Choroid plexus epithelial cell (primary cell): ENCODE results near the gene ALG2.

Experiments used
- DNase-seq: peaks from one replicate; pipeline ENCODE4 v3.0.0-alpha.2; 2010; ENCODE audit warnings: low read depth
- H3K4me3 ChIP-seq: 2 replicates; pipeline ENCODE4 v1.5.1; 2011; ENCODE audit warnings: low read depth, mild to moderate bottlenecking, control low read depth, low read length, moderate library complexity
- TF ChIP-seq, protein P1 (sequence below): conservative IDR thresholded peaks from 2 replicates; pipeline ENCODE4 v1.5.1; 2011; ENCODE audit warnings: low read depth, mild to moderate bottlenecking, control low read depth, inconsistent platforms, low read length, moderate library complexity

ALG2 gene

DNA sequence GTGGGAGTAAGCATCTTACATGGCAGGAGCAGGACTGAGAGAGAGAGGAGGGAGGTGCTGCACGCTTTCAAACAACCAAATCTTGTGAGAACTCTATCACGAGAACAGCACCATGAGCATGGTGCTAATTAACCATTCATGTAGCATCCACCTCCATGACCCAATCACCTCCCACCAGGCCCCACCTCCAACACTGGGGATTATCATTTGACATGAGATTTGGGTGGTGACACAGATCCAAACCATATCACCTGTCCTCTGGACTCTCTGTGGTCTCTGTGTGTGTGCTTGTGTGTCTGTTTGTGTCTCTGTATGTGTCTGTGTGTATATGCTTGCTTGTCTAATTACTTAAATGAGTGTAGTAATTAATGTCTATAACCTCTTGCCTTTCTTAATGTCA is 31.4 kb upstream of the ALG2 start:
- TF ChIP-seq, protein P1, sequence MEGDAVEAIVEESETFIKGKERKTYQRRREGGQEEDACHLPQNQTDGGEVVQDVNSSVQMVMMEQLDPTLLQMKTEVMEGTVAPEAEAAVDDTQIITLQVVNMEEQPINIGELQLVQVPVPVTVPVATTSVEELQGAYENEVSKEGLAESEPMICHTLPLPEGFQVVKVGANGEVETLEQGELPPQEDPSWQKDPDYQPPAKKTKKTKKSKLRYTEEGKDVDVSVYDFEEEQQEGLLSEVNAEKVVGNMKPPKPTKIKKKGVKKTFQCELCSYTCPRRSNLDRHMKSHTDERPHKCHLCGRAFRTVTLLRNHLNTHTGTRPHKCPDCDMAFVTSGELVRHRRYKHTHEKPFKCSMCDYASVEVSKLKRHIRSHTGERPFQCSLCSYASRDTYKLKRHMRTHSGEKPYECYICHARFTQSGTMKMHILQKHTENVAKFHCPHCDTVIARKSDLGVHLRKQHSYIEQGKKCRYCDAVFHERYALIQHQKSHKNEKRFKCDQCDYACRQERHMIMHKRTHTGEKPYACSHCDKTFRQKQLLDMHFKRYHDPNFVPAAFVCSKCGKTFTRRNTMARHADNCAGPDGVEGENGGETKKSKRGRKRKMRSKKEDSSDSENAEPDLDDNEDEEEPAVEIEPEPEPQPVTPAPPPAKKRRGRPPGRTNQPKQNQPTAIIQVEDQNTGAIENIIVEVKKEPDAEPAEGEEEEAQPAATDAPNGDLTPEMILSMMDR, result no peak
- no peak overlapping the region for H3K4me3 ChIP-seq
- no peak for DNase-seq

DNA sequence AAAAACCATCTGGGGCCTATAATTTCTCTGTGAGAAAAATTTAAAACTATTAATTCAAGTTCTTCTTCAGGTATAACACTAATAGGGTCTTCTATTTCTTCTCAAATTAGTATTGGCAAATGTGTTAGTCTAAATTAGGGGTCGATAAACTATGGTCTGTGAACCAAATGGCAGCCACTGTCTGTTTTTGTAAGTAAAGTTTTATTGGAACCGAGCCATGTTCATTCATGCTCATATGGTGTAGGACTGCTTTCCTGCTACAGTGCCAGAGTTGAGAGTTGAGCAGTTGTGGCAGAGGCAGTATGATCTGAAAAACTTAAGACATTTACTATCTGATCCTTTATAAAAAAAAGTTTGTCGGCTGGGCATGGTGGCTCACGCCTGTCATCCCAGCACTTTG is 29.4 kb upstream of the ALG2 start:
- no peak for DNase-seq
- H3K4me3 ChIP-seq, result no peak overlapping the region
- TF ChIP-seq, protein P1, result no peak

DNA sequence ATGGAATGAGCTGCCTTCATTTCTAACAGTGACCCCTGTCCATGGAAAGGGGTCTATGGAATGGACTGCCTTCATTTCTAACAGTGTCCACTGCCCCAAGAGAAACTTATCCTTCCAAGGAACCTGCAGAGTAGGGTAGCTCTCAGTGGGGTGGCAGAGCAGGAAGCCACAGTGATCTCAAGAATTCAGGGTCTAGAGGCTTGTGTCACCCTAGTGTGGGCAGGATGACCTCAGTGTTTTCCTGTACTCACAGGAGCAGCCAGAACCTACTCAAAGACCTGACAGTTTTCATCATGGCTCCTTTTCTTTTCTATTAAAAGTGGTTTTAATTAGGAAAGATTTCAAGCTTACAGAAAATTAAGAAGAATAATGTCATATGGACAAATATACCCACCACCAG is 27.9 kb upstream of the ALG2 start:
- no peak overlapping the region for H3K4me3 ChIP-seq
- DNase-seq, result peak; percentile 48
- TF ChIP-seq, protein P1, result no peak

DNA sequence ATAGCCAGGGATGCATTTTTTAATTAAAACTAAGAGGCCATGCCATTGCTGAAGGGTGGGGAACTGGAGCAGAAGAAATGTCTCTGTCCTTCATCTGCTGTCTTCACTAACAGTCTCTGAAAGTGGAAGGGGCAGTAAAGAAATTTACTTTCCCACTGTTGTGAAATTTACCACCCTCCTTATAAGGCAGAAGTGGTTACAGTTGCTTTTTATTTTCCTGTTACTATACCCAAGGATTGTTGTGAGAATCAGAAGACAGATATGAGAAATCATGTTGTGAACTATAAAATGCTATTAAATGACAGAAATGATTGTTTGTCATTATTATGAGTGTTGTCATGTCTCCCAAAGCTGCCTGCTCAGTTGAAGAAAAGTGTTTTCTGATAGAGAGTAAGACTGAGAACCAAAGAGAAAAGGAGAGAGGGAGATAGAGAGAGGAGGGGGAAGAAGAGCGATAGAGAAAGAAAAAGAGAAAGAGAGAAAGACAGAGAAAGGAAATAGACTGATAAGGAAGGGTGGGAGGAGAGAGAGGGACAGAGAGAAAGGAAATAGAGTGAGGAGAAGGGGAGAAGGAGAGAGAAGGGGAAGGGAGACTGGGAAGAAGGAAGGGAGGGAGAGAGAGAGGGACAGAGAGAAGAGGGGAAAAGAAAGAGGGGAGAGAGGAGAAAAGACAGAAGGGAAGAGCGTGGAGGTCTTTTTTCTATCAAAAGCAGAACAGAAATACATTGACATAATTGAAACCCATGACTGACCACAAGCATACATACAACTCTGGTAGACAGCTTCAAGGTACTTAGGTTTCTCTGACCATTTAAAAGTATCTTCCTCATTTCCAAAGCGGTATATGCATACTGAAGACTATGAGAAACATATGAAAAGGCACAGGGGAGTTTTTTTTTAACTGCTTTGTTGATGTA is 22.9 kb upstream of the ALG2 start:
- DNase-seq, result no peak
- H3K4me3 ChIP-seq, result no peak overlapping the region
- TF ChIP-seq, protein P1, result no peak

DNA sequence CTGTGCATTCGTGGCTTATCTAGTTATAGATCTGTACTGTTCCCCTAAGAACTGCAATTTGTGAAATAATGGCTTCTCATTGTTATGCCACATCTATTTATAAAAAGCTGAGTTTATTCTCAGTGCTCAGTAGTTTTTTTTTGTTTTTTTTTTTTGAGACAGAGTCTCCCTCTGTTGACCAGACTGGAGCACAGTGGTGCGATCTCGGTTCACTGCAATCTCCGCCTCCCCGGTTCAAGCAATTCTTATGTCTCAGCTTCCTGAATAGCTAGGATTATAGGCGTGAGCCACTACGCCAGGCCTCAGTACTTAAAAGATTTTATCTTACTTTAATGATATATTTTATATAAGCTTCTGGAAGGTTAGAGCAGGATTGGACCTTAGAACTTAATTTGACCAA is 19.4 kb upstream of the ALG2 start:
- H3K4me3 ChIP-seq, result no peak overlapping the region
- DNase-seq, result peak; percentile 25
- TF ChIP-seq, protein P1, result peak; percentile 36

DNA sequence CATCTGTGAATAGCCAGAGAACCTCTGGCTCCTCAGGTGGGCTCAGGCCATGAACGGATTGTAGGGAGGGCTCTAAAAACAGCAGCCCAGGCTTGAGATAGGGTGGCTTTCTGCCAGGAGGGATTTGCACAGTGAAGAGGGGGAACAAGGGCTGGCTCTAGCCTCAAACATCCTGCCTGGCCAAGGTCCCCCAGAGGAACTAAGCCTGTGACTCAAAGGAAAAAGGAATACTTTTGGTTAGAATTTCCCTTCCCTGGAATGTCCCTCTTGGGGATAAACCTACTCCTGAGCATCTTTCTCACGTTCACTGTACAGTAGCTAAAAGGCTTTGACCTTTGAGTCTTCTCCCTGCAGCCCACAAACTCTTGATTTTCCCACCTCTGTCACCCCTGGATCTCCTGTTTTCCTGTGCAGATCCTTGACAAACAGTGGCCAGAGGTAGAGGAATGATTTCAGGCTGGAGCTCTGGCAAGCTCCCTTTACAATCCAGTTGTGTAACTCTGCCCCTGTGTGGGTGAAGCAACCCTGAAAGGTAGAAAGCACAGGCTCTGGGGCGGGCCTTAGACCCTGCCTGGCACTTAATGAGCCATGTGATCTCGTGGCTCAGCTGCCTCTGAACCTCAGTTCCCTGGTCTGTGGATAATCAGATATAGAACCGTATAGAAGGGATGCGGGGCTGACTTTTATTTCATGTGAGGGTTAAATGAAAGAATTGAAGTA is 17.8 kb upstream of the ALG2 start:
- DNase-seq, result peak; percentile 40
- no peak overlapping the region for H3K4me3 ChIP-seq
- TF ChIP-seq, protein P1, result no peak
